Glutamatergic neuron (in vitro differentiated cells): ENCODE data around the gene CYP2W1. TPM values are rescaled to one million over a fixed set of nuclear protein-coding genes. Genes with fewer than 3 reads are reported as not detected.

Source experiments
- DNase-seq: peaks from one replicate; pipeline ENCODE4 v3.0.0; 2022
- H3K27ac Mint-ChIP-seq: one replicate; pipeline ENCODE4 v1.8.0; 2020; ENCODE audit warnings: mild to moderate bottlenecking, mixed read lengths, inconsistent platforms; ENCODE audit not compliant: unreplicated experiment
- H3K27me3 Mint-ChIP-seq: one replicate; pipeline ENCODE4 v1.8.0; 2020; ENCODE audit warnings: mild to moderate bottlenecking, moderate library complexity, mixed read lengths, inconsistent platforms; ENCODE audit not compliant: unreplicated experiment
- H3K36me3 Mint-ChIP-seq: one replicate; pipeline ENCODE4 v1.8.0; 2020; ENCODE audit warnings: mild to moderate bottlenecking, mixed read lengths, inconsistent platforms; ENCODE audit not compliant: unreplicated experiment
- H3K4me1 Mint-ChIP-seq: one replicate; pipeline ENCODE4 v1.8.0; 2020; ENCODE audit warnings: mild to moderate bottlenecking, low read depth, mixed read lengths, inconsistent platforms; ENCODE audit not compliant: unreplicated experiment
- H3K4me3 Mint-ChIP-seq: one replicate; pipeline ENCODE4 v1.8.0; 2020; ENCODE audit warnings: mild to moderate bottlenecking, mixed read lengths, inconsistent platforms; ENCODE audit not compliant: unreplicated experiment
- H3K9me3 Mint-ChIP-seq: one replicate; pipeline ENCODE4 v1.8.0; 2020; ENCODE audit warnings: mild to moderate bottlenecking, moderate library complexity, mixed read lengths, inconsistent platforms; ENCODE audit not compliant: unreplicated experiment
- CTCF ChIP-seq: fragments of 200-600 bp; sonication (generic); IDR thresholded peaks from one replicate; pipeline ENCODE4 v1.5.0; 2021; ENCODE audit not compliant: partially characterized antibody, unreplicated experiment
- total RNA-seq: library from RNA; stranded (reverse); fragmentation: NEBNext Ultra II Directional; extraction: Animal tissue kit (Norgen Biotek cat#: 25700); gene quantifications from one replicate; pipeline ENCODE4 v1.2.1, GENCODE V29; 2021; ENCODE audit not compliant: unreplicated experiment

The CYP2W1 gene
- total RNA-seq, 1 donor from 2014 or later = 1.3 TPM

- no peak for TF ChIP-seq CTCF
- Mint-ChIP-seq H3K36me3 (no peaks in the 10 kb centered on the region), H3K27me3 (peaks cover 3% of the 10 kb centered on the region), H3K27ac (peak overlapping the region; percentile 40), H3K9me3 (peaks cover 12% of the 10 kb centered on the region), H3K4me1 (peaks cover 27% of the 10 kb centered on the region), H3K4me3 (peak overlapping the region; percentile 41)
- DNase-seq = no peak
These were observed 12.2 kb upstream of the CYP2W1 start for GRCh38 chr7:970744-971143.

- Mint-ChIP-seq H3K4me1 (peaks cover 21% of the 10 kb centered on the region), H3K36me3 (no peaks in the 10 kb centered on the region), H3K9me3 (peaks cover 5% of the 10 kb centered on the region), H3K27me3 (no peaks in the 10 kb centered on the region), H3K4me3 (peak overlapping the region; percentile 49), H3K27ac (peak overlapping the region; percentile 80)
- DNase-seq = no peak
- TF ChIP-seq CTCF = no peak
These were observed 10.9 kb upstream of the CYP2W1 start for GRCh38 chr7:972110-972509.

- peaks cover 5% of the 10 kb centered on the region for H3K9me3 Mint-ChIP-seq
- H3K4me3 Mint-ChIP-seq = peak overlapping the region; percentile 49
- H3K27me3 Mint-ChIP-seq = no peaks in the 10 kb centered on the region
- no peak for TF ChIP-seq CTCF
- no peak overlapping the region for H3K27ac Mint-ChIP-seq
- H3K36me3 Mint-ChIP-seq = no peaks in the 10 kb centered on the region
- peaks cover 21% of the 10 kb centered on the region for H3K4me1 Mint-ChIP-seq
- DNase-seq = no peak
These were observed 10.2 kb upstream of the CYP2W1 start for GRCh38 chr7:972676-973309.

GRCh38 chr7:973312-973711 is 9.7 kb upstream of the CYP2W1 start:
- H3K4me3 Mint-ChIP-seq = peak overlapping the region; percentile 38

GRCh38 chr7:974172-974571 is 8.8 kb upstream of the CYP2W1 start:
- Mint-ChIP-seq H3K27ac (peak overlapping the region; percentile 82), H3K4me1 (peaks cover 21% of the 10 kb centered on the region), H3K9me3 (peaks cover 5% of the 10 kb centered on the region), H3K27me3 (no peaks in the 10 kb centered on the region), H3K4me3 (peak overlapping the region; percentile 95), H3K36me3 (no peaks in the 10 kb centered on the region)
- DNase-seq = no peak
- no peak for TF ChIP-seq CTCF

More at GRCh38 chr7:973312-973711, 9.7 kb upstream of the CYP2W1 start:
- TF ChIP-seq CTCF = no peak
- Mint-ChIP-seq H3K9me3 (peaks cover 5% of the 10 kb centered on the region), H3K4me1 (peaks cover 21% of the 10 kb centered on the region), H3K27ac (no peak overlapping the region), H3K27me3 (no peaks in the 10 kb centered on the region), H3K36me3 (no peaks in the 10 kb centered on the region)
- no peak for DNase-seq
